H1 (cell line): ENCODE results near the gene FBN1. TPM values are rescaled to one million over a fixed set of nuclear protein-coding genes. Genes with fewer than 3 reads are reported as not detected.

Source experiments
- CBX8 ChIP-seq: fragments of 300-800, 300-1000 bp; sonication (generic); IDR thresholded peaks from 2 replicates; pipeline ENCODE4 v1.7.1; 2016; ENCODE audit warnings: low read depth, low read length, borderline replicate concordance
- MAFK ChIP-seq: IDR thresholded peaks from 2 replicates; pipeline ENCODE4 v1.6.1; 2012; ENCODE audit warnings: low read depth, mild to moderate bottlenecking, improper control_type of control experiment, low read length
- NRF1 ChIP-seq: IDR thresholded peaks from 2 replicates; pipeline ENCODE4 v1.6.1; 2011; ENCODE audit warnings: mild to moderate bottlenecking, low read depth, low read length, improper control_type of control experiment
- SIRT6 ChIP-seq: IDR thresholded peaks from one replicate; pipeline ENCODE4 v1.7.1; 2012; ENCODE audit warnings: low read length, inconsistent platforms
- SUZ12 ChIP-seq: fragments of 200-600 bp; sonication (generic); IDR thresholded peaks from 2 replicates; pipeline ENCODE4 v1.6.1; 2012; ENCODE audit warnings: mild to moderate bottlenecking, inconsistent platforms, low read length, moderate library complexity, mixed read lengths
- TAF7 ChIP-seq: optimal IDR thresholded peaks from 2 replicates; pipeline ENCODE3; 2011; ENCODE audit warnings: low read depth, mild to moderate bottlenecking, inconsistent platforms, low read length, moderate library complexity, borderline replicate concordance
- polyA plus RNA-seq, 7 experiments: library from polyadenylated mRNA; depleted of rRNA in 3 of 7; stranded (reverse) in 5 of 7; unstranded in 2 of 7; fragments of >200 nt in 5 of 7; fragments of 200-250 nt in 2 of 7; gene quantifications; 1 replicate in 5 of 7; 2 replicates in 1 of 7; 4 replicates in 1 of 7; pipeline versions ENCODE4 v1.2.1 to v1.2.3, GENCODE V29; 2011 to 2013; ENCODE audit warnings: missing spikeins in 2 of 7, mixed read lengths in 2 of 7
- total RNA-seq: library from RNA; stranded (reverse); fragmentation: NEBNext Ultra II Directional; extraction: Animal tissue kit (Norgen Biotek cat#: 25700); gene quantifications from 2 replicates; pipeline ENCODE4 v1.2.1, GENCODE V29; 2021

Gene FBN1
- total and polyA plus RNA-seq, 2 of the 8 experiments (the other 6 are each of a cell fraction or from before 2014, with no cell fraction given): 3.0 to 4.0 TPM

DNA sequence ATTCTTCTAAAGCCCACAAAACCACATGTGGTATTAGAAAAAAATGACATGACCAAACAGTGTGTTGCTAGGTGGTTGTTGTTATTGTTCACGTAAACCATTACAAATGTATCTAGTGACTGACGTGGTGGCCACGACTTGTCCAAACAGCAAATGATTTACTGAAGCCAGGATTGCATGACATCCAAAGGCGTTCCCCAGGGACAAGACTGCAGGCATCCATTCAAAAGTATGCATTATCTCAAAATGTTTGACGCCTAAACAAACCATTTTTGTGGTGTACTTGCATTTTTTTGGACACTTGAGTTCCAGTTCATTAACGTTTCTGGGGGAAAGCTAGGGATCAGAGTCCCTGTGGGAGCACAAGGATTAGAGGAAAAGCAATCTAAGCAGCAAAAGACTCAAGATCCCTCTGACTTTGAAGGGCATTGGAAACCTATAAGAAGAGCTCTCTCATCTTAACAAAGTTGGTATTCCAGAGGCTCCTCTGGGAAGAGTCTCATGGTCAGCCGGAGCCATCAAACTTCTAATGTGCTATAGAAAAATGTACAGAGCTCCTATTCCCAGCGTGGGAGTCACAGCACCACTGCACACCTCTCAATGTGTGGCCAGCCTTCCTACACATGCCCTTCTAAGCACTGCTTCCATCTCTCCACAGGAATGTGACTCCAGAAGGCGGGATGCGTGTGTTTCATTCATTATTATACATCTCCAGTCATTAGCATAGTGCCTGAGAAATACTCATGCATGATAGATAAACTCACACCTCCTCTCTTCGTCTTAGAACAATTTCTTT is 62.9 kb downstream of the FBN1 start (continued):
- no peak for TF ChIP-seq TAF7
- TF ChIP-seq CBX8: no peak
- TF ChIP-seq NRF1: no peak
- TF ChIP-seq SIRT6: no peak
- TF ChIP-seq SUZ12: no peak
- no peak for TF ChIP-seq MAFK
